GM23338 (cell line): ENCODE measurements around the gene RNF130.

Source experiments
- ETS1 ChIP-seq: IDR thresholded peaks from 2 replicates; pipeline ENCODE4 v1.6.1; 2016; ENCODE audit warnings: antibody characterized with exemption
- POLR2AphosphoS5 ChIP-seq: IDR thresholded peaks from 2 replicates; pipeline ENCODE4 v1.6.1; 2016; ENCODE audit warnings: antibody characterized with exemption, low read depth
- STAT1 ChIP-seq: IDR thresholded peaks from one replicate; pipeline ENCODE4 v1.6.1; 2016; ENCODE audit warnings: antibody characterized with exemption; ENCODE audit not compliant: unreplicated experiment
- TF ChIP-seq, protein P1 (sequence below), 2 experiments: fragments of 200-600 bp in 1 of 2; sonication (generic) in 1 of 2; conservative IDR thresholded peaks; 2 replicates each; pipeline versions ENCODE4 v1.5.1 to v1.6.1; 2016 to 2017; ENCODE audit warnings: antibody characterized with exemption in 2 of 2, low read depth in 2 of 2, mild to moderate bottlenecking in 2 of 2, moderate library complexity in 1 of 2

- TF ChIP-seq STAT1 (no peak), ETS1 (no peak), POLR2AphosphoS5 (no peak)
- TF ChIP-seq, protein P1, sequence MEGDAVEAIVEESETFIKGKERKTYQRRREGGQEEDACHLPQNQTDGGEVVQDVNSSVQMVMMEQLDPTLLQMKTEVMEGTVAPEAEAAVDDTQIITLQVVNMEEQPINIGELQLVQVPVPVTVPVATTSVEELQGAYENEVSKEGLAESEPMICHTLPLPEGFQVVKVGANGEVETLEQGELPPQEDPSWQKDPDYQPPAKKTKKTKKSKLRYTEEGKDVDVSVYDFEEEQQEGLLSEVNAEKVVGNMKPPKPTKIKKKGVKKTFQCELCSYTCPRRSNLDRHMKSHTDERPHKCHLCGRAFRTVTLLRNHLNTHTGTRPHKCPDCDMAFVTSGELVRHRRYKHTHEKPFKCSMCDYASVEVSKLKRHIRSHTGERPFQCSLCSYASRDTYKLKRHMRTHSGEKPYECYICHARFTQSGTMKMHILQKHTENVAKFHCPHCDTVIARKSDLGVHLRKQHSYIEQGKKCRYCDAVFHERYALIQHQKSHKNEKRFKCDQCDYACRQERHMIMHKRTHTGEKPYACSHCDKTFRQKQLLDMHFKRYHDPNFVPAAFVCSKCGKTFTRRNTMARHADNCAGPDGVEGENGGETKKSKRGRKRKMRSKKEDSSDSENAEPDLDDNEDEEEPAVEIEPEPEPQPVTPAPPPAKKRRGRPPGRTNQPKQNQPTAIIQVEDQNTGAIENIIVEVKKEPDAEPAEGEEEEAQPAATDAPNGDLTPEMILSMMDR (conservative IDR thresholded peaks at IDR 0.05; ENCODE audit: low read depth in 2 of 2), result no peak
These were observed 134.4 kb downstream of the RNF130 start for GRCh38 chr5:179936976-179937681.
